Measurements from ENCODE around the gene CYB561.

The CYB561 gene

DNA sequence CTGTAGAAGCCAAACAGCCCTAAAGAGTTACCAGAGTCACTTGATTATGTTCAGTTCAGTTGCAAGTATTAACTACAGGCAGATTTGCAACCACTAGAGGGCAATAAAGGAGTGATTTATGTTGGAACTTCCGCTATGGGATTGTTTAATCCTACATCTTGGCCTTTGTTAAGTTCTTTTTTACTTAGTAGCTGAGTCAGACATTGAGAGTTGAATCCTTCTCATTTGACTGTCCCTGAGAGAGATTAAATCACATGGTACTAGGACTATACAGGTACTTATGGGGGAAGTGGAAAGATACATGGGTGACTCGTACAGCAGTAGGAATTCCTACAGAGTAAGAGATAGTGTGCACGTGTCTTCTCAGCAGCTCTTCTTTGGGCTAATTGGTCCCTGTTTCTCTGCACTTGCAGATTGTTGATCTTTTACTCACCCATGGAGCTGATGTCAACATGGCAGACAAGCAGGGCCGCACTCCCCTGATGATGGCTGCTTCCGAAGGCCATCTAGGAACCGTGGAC lies 40.3 kb downstream of the CYB561 start:
- peak; percentile 9 for DNase-seq

GRCh38 chr17:63405020-63405419 lies 41.1 kb downstream of the CYB561 start:
- no peak for DNase-seq

DNA sequence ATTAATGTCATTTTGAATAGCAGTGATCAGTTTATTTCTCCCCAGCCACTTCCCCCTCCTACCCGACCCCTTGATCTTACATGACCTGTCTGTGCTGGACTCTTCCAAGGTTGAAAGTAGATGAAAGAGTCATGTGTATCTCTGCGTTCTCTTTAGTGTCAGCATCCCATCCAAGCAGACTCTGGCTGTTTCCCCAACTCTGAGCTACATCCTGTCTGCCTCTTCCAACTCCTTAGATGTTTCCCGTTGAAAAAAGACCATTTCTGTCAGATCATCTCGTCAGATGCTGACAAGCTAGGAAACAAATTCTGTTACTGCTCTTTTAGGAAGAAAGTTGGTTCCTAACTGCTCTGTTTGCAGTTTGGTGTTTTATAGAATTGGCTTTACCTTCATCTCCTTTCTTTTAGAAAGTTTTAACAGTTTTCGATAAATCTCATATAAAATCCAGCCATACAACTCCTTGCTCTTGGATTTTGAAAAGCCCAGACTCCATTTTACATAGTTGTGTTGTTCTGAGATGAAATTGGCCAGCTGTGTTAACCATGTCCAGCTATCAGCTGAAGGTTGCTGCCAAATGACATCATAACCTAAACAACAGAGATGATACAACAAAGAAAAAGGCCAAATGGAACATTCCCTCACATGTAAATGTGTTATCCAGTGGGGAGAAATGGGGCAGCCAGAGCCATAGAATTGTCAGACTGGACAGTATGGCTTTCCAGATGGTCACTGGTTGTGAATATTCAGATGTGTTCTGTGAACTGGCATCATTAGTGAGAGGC lies 43.5 kb downstream of the CYB561 start:
- no peak for DNase-seq

DNA sequence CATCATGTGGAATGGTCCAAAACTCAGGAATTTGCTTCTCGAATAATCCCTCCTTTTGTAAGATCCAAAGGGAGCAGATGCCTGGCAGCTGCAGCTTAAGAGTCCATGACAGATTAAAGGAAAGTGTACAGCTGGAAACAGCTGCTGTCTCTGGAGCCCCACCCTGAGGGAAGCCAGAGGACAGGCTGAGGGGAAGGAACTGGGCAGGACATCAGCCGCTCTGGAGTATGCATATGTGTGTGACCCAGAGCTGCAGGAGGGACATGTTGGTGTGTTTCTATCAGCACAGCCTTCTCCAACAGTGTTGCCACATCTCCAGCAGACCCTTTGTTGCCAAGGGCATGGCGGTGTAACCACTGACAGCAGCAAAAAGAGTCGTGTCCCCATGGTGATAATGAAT lies 46.2 kb downstream of the CYB561 start:
- DNase-seq, result peak; percentile 0

DNA sequence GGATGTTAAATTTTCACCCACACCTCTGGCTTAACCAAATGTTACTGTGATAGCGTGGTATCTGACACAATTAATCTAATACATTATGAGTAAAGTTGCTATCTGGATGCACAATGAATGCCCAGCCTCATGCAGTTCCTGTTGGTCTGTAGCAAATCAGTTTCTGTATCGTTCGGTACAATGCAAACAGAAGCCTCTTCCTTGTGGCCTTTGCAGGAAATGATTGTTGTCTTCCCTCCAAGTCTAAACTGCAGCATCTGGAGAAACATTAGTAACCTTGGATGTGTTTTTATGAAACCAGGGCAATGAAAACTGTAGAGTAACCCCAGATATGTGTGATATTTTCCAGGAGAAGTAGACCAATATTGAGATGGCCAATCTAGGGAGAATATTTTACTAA lies 46.8 kb downstream of the CYB561 start:
- peak; percentile 5 for DNase-seq

DNA sequence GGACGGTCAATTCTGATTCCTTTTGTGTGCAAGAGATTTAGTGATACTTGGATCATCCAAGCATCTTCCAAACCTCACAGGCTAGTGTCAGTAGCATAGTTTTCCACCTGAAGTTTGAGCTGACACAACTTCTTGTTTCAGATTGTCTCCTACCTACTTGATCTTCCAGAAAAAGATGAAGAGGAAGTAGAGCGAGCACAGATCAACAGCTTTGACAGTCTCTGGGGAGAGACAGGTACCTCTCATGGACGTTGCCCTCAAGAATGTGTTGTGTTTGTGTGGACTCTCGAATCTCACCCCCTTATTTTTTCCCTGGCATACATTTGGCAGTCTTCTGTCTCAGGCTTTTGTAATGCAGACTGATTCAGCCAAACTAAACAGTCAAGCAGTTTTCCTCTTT lies 47.4 kb downstream of the CYB561 start:
- DNase-seq, result no peak

DNA sequence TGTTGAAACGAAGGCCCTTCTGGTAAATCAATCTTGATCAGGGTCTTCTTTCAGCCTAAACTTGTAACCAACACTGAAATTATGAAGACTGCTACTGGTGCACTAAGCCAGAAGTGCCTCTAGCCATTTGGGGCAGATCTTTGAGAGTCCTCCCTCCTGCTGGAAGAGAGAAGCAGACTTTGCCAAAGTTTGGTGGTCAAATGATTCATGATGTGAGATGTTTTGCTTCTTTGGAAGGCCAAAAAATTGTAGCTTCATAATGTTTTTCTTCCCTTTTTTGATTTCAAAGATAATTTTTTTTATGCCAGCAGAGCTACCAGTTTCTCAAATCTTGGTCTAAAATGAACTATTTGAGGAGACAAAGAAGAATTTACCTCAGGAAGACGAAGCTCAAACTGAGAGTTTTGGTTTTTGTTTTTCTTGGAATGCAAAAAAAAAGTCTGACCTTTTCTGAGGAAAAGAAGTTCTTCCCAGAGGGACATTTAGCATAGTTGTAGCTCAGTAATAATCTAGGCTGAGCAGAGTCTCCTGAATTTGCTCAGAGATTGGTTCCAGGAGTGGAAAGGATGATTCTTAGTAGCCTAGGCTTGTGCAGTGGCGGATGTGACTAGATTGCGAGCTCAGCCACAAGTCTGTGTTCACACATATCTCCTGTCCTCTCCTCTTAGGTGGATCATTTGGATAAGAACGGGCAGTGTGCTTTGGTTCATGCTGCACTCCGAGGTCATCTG lies 50.9 kb downstream of the CYB561 start:
- no peak for DNase-seq

DNA sequence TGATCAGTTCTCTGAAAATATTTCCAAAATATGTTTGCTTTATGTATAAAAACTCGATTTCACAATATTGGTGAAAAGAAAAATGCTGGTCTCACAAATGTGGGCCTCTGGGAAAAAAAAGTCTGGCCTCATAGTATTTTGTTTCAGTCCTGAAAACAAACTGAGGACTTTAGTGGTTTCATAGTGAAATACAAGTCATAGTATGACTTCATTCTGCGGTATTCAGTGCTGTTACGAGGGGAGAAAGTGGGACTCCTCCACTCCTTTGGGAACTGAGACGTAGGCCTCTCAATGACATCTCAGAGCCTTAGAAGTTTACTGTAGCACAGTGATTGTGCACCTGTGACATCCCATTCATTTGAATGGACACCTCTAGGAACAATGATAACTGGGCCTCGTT lies 56.0 kb downstream of the CYB561 start:
- no peak for DNase-seq

DNA sequence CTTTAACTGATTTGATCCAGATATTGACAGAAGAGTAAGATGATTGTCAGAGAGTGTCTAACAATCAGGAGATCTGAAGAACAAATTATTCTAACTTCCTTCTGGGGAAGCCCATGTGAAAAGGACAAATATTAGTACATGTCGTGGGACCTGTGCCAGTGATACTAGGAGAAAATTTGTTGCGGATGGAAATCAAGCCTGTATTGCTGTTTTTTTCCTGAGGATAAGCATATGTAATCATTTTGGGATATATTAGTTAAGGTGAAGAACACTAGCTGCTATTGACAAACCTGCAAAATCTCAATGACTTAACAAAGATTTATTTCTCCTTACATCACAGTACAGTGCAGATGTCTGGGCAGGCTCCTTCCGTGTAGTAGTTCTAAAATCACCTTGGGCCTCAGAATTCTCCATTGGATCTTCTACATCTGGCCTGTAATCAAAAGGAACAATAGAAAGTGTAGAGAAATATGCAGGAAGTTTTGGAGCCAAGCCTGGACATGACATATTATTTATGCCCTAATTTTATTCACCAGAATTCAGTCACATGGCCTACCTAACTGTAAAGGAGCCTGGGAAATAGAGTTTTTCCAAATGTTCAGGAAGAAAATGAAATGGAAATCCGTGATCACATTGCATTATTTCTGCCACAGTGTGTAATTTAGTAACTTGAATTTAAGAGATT lies 58.3 kb downstream of the CYB561 start:
- DNase-seq, result no peak

- no peak for DNase-seq
Observed at GRCh38 chr17:63382826-63383225, 63.3 kb downstream of the CYB561 start.
